Measurements from ENCODE around the gene TTC27.
"Not testable (repeated sequence)": the region's sequence is repeated elsewhere in the genome, so short reads cannot be mapped to it uniquely, and the experiment has no call there.

TTC27 gene

DNA sequence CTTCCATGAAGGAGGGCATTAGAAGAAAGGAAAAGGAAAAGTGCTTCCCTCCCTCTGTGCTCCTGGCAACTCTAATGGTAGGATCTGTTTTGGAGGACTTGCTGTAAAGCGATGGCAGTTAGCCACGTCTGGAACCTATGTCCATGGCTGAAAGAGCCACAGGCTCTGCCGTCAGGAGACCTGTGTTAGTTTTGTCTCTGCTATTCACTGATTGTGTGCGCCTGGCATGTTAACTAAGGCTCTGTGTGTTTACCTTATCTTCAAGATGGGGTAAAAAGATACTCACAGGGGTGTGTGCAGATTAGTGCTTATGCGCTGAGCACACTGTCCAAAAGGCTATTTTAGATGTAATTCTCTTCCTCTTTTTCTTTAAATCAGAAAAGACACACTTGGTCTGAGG, 209.1 kb downstream of the TTC27 start:
- TF ChIP-seq POLR2A (IDR thresholded peaks at IDR 0.05; ENCODE audit: low read depth, low read length) = no peak
- DNase-seq (ENCODE audit: insufficient read length, low spot score) = no peak
- no peak for FAIRE-seq

DNA sequence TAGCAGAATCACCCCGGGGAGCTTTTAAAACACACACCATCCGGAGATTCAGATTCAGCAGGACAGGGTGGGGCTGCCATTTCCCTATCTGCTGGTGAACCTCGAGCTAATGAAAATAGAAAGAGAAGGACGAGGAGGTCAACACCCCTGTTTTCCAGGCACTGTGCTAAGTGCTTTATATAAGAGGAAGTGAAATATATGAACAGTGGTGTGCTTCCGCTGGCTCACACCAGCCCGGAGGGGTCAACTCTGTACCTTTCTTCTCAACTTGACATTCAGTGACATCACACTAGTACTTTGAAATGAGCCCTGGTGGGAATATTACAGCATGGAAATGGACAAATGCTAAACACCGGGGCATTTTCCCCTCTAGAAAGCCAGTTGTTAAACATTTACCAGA, 210.6 kb downstream of the TTC27 start:
- FAIRE-seq (no peak), DNase-seq (ENCODE audit: insufficient read length, low spot score) (no peak)
- no peak for TF ChIP-seq POLR2A (IDR thresholded peaks at IDR 0.05; ENCODE audit: low read depth, low read length)

DNA sequence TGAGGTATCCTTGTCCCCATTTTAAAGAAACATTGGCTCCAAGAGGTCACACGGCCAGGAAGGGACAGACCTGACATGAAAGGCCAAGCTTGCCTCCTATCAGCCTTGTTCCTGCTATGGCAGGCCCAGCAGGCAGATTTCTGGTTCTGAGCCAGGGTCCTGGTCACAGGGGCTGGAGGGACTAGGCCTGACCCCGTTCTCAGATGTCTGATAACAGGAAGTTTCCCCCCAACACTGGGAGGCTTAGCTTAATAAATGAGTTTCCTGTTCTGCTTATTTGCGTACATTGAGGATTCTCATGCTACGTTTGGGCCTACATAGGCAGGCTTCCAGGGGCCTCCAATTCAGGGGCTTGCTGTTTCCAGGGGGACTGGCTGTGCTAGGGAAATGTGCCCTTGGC, 211.1 kb downstream of the TTC27 start:
- FAIRE-seq (no peak), DNase-seq (ENCODE audit: insufficient read length, low spot score) (no peak)
- no peak for TF ChIP-seq POLR2A (IDR thresholded peaks at IDR 0.05; ENCODE audit: low read depth, low read length)

DNA sequence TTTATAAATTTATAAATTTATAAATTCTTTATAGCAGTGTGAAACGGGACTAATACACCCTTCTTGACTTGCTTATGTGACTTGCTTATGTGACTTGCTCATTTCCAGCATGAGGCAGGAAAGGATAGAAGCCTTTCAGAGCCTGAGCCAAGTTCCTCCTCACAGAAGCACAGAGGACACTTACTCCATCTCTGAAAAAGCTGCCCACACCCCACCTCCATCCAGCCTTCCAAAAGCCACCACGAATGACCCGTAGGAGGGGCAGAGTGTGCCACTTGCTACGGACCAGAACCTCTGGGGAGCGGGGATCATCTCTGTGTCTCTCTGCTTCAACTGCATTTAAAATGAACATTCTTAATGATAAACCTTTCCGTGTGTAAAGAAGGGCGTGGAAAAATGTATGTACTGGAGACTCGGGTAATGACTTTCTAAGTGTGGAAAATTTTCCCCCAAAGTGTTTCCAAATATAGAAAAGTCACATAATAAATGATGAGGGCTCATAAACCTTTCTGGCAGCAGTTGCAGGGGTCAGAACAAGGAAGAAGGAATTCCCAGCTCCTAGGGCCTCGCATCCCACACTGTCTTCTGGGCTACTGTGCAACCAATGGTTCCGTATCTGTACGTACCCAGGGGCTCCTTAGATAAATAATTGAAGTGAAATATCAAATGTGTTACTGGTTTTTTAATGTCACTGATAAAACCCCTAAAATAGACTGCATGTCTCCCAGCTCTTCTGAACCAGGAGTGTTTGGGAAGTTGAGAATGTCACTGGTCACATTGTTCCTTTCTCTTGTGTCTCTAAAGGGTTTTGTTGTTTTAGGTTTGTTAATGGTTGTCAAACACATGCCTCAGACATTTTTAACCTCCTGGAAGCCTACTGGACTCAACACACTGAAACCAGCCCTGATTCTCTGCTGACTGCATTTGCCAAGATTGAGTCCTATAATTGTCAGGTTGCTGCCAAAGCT, 214.4 kb downstream of the TTC27 start:
- no peak for FAIRE-seq
- no peak for TF ChIP-seq POLR2A (IDR thresholded peaks at IDR 0.05; ENCODE audit: low read depth, low read length)

DNA sequence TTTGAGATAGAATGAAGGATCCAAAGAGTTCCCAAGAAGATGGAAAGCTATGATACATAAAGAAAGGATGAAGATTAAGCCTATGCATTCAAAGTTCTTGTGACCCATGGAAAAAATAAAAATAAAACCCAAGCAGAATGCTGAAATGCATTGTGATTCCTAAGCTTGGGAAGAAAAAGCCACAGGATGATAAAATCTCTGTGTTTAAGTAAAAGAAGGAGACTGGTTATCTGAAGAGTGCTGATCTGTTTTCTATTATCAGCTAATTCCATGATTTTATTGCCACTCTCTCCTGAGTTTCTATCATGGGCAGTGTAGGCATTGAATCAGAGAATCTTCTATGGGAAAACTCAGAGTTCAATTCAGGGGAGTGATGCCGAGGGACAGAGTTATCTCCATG, 215.8 kb downstream of the TTC27 start:
- DNase-seq (ENCODE audit: insufficient read length, low spot score) (no peak), FAIRE-seq (no peak)
- no peak for TF ChIP-seq POLR2A (IDR thresholded peaks at IDR 0.05; ENCODE audit: low read depth, low read length)

More for the DNA sequence above, 214.4 kb downstream of the TTC27 start:
- DNase-seq (ENCODE audit: insufficient read length, low spot score) = no peak

DNA sequence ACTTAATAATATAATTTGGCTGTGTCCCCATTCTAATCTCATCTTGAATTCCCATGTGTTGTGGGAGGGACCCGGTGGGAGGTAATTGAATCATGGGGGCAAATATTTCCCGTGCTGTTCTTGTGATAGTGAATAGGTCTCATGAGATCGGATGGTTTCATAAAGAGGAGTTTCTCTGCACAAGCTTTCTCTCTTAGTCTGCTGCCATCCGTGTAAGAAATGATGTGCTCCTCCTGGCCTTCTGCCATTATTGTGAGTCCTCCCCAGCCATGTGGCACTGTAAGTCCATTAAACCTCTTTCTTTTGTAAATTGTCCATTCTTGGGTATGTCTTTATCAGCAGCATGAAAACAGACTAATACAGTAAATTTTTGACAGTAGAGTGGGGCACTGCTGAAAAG, 216.4 kb downstream of the TTC27 start:
- no peak for TF ChIP-seq POLR2A (IDR thresholded peaks at IDR 0.05; ENCODE audit: low read depth, low read length)
- DNase-seq (ENCODE audit: insufficient read length, low spot score) (no peak), FAIRE-seq (no peak)

DNA sequence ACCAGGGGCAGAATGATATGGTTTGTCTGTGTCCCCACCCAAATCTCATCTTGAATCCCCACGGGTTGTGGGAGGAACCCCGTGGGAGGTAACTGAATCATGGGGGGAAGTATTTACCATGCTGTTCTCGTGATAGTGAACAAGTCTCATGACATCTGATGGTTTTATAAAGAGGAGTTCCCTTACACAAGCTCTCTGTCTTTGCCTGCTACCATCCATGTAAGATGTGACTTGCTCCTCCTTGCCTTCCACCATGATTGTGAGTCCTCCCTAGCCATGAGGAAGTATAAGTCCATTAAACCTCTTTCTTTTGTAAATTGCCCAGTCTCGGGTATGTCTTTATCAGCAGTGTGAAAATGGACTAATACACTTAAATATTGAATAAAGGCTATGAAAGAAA, 218.4 kb downstream of the TTC27 start:
- not testable (repeated sequence) for DNase-seq (ENCODE audit: insufficient read length, low spot score); FAIRE-seq

DNA sequence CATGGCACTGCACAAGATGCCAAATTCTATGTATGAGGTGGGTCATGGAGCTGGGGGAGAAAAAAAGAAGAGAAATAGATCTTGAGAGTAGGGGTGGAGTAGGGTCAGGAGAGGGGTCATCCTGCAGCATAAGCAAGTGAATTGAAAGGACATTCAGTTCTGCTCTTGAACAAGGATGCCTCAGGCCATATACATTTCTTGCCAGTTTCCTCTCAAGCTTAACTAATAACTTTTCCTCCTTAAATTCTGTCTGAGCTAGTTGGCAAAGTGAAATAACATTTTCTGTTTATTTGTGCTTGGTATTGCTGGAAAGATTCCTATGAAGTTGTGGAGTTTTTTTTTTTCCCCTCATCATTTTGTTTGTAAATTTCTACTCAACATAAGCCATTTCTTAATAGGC, 219.9 kb downstream of the TTC27 start:
- no peak for DNase-seq (ENCODE audit: insufficient read length, low spot score)
- no peak for FAIRE-seq
- TF ChIP-seq POLR2A (IDR thresholded peaks at IDR 0.05; ENCODE audit: low read depth, low read length) = no peak

DNA sequence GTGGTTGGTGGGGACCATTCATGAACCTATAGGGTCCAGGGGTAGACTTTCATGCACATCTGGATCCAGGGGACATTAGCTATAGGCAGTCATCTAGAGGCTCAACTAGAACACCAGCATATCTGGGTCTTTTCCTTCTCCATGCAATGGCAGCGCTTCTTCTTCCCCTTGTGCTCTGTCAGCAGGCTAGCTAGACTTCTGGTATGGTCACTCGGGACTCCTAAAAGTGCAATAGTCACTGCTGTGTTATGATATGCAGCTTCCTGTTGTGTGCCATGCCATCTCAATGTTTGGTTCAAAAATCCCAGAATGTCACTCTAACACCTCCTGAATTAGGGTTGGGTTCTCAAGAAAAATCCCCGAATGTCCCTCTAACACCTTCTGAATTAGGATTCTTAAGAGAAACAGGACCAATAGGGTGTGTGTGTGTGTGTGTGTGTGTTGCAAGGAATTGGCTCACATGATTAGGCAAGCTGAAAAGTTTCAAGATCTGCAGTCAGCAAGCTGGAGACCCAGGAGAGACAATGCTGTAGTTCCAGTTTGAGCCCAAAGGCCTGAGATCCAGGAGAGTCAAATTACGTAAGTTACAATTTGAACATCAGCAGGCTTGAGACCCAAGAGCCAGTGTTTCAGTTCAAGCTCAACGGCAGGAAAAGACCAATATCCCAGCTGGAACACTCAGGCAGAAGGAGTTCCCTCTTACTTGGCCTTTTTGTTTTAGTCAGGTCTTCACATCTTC, 221.8 kb downstream of the TTC27 start:
- TF ChIP-seq POLR2A (IDR thresholded peaks at IDR 0.05; ENCODE audit: low read depth, low read length) = no peak
- DNase-seq (ENCODE audit: insufficient read length, low spot score) (no peak), FAIRE-seq (no peak)

DNA sequence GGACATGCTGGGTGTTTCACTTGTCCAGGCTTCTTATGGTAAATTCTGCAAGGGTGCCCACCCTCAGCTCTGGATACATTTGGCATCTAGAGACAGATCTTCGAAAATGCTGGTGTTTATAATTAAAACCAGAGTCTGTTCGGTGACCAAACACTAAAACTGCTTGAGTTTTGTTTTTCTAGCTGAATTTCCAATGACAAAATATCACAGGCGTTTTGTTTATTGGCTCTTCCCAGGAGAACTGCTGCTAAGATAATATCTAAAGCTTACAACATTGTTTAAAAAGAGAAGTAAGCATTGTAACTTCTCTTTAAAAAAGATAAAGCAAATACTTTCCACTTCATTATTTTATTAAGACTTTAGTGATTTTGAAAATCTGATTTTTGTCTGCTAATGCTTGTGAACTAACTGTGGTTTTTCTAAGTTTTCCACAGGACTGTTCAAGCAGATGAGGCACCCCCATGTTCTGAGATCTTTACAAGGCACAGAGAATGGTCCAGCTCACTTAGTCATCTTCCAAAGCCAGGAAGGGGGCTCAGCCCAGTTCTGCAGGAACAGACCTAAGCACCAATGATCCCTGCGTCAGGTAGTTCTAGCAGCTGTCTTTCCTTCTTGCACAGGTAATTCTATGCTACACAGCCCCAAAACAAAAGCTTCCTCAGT, 224.1 kb downstream of the TTC27 start:
- TF ChIP-seq POLR2A (IDR thresholded peaks at IDR 0.05; ENCODE audit: low read depth, low read length) = no peak
- DNase-seq (ENCODE audit: insufficient read length, low spot score) (no peak), FAIRE-seq (no peak)

DNA sequence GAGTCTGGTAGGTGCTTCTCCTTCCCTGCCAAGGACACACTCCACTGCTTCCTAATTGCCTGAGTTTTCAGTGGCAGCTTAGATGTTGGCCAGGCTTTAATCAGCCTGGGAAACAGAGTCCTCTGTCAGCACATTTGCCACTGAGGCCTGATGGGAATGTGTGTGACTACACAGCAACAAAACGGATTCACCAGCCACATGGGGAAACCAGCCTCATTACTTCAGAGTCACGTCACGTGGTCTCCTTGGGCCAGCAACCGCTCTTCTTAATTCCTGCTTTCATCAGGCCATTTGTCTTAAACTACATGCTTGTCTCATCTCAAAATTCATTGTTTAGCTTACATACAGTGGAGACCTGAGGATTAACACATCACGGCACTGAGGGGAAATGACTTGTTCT, 225.0 kb downstream of the TTC27 start:
- DNase-seq (ENCODE audit: insufficient read length, low spot score) (no peak), FAIRE-seq (no peak)
- TF ChIP-seq POLR2A (IDR thresholded peaks at IDR 0.05; ENCODE audit: low read depth, low read length) = no peak

DNA sequence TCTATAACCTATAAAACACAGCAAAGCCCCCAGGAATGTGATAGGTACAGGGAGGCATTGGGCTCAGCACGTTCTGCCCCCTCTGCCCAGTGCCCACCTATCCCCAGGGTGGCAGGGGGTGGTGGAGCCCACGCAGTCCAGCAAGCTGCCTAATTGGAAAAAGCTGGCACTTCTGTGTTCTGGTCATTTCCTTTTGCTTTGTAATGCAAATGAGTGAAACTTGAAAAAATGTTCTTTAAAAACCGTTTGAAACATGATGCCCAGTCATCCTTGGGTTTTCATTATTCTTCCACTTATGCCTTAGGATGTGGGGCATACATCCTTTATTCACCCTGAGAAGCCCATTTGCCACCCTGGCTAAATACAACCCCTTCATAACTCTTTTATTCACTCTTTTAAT, 229.0 kb downstream of the TTC27 start:
- DNase-seq (ENCODE audit: insufficient read length, low spot score) (no peak), FAIRE-seq (no peak)
- no peak for TF ChIP-seq POLR2A (IDR thresholded peaks at IDR 0.05; ENCODE audit: low read depth, low read length)

DNA sequence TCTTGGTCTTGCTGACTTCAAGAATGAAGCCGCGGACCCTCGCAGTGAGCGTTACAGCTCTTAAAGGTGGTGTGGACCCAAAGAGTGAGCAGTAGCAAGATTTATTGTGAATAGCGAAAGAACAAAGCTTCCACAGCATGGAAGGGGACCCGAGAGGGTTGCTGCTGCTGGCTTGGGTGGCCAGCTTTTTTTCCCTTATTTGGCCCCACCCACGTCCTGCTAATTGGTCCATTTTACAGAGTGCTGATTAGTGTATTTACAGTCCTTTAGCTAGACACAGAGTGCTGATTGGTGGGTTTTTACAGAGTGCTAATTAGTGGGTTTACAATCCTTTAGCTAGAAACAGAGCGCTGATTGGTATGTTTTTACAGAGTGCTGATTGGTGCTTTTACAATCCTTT, 230.9 kb downstream of the TTC27 start:
- DNase-seq (ENCODE audit: insufficient read length, low spot score) (no peak), FAIRE-seq (no peak)
- TF ChIP-seq POLR2A (IDR thresholded peaks at IDR 0.05; ENCODE audit: low read depth, low read length) = no peak

DNA sequence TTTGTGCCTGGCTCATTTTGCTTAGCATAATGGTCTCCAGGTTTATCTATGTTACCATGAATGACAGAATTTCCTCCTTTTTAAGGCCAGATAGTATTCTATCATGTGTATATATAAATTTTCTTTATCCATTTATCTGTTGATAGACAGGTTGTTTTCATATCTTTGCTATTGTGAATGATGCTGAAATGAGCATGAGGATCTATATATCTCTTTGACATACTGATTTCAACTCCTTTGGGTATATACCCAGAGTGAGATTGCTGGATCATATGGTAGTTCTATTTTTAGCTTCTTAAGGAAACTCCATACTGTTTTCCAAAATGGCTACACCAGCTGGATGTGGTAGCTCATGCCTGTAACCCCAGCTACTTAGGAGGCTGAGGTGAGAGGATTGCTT, 232.5 kb downstream of the TTC27 start:
- no peak for TF ChIP-seq POLR2A (IDR thresholded peaks at IDR 0.05; ENCODE audit: low read depth, low read length)
- FAIRE-seq = no peak

More for the DNA sequence above, 232.5 kb downstream of the TTC27 start:
- DNase-seq (ENCODE audit: insufficient read length, low spot score) = no peak

All from H54 (cell line).